CD14-positive monocyte (primary cell): ENCODE measurements around the gene OVCH1. TPM values are rescaled to one million over a fixed set of nuclear protein-coding genes. Genes with fewer than 3 reads are reported as not detected.

Source experiments
- polyA plus RNA-seq, 3 donors: library from polyadenylated mRNA; depleted of rRNA in 1 of 3; unstranded in 2 of 3; stranded (reverse) in 1 of 3; fragments of 300-500 nt in 2 of 3; fragments of >200 nt in 1 of 3; fragmentation: Illumina TruSeq in 2 of 3; gene quantifications; 1 replicate in 2 of 3; 2 replicates in 1 of 3; pipeline ENCODE4 v1.2.3, GENCODE V29; 2012 to 2021

OVCH1 gene
- polyA plus RNA-seq, 3 donors = 0.03 TPM; not detected in 2

Other genes starting within 250 kb of the OVCH1 start
- gene ERGIC2, start 116.5 kb downstream of the OVCH1 start, polyA plus RNA-seq = 10 to 100 TPM in 2 of 3 donors, 1 to 10 TPM in 1; 5.9 to 59.0 (median 52.7) TPM